Anterior cingulate cortex (tissue), 58 donors: ENCODE results near the gene RIC3.
"Not testable (repeated sequence)": the region's sequence is repeated elsewhere in the genome, so short reads cannot be mapped to it uniquely, and the experiment has no call there.

Experiments
- DNase-seq, 58 donors: peaks; one replicate each; lab custom pipeline; 2025; lab: John Stamatoyannopoulos, UW

Gene RIC3

DNA sequence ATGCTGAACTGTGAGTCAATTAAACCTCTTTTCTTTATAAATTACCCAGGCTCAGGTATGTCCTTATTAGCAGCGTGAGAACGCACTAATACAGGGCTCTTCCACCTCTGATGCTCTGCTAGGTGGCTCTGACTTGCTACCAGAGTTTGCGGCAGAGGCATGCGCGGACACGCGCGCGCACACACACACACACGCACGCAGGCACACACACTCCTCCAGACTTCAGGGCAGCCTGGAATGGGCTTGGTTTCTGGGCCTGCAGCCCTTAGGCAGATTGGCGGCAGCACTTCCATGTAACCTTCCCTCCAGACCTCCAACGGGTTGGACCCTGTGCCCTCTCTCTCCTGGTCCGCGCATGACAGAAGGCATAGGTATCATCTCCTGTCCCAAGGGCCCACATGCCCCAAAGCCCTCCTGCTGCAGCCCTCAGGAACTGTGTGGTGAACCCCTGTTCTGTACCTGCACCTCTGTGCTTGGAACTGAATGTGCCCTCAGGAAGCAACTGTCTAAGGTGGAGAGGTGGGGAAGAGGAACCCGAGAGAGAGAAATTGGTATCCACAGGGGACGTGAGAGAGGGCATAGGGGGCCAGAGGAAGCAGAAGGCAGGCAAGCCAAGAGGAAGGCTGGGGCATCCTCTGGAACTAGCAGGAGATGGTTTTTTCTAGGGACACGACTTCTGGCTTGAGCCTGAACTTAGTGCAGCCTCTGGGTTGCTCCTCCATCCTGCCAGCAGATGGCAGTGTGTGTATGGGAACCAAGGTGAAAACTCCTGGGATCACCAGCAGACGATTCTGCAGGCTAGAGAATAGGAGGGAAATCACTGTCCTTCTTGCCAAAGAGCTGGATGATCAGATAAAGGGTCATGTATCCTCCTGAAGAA lies 23.4 kb upstream of the RIC3 start:
- DNase-seq, result peak in 54 of 58 donors; percentile 7 to 78 (median 48)

DNA sequence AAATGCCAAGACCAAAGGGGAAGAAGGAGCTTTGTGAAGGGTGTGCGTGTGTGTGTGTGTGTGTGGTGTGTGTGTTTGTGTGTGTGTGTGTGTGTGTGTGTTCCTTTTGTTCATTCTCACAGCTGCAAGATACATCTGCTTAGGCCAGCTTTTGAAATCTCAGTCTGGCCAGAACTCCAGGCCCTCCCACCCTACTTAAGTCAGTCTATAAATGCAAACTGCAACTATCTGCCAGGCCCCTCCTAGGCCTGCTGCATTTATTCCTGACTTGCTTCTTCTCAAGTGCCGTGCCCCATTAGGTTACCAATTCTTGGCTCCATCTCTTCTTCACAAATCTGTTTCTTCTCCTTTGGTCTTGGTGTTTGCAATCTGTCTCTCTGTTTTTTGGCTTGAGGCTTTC lies 21.6 kb upstream of the RIC3 start:
- DNase-seq, result no peak

DNA sequence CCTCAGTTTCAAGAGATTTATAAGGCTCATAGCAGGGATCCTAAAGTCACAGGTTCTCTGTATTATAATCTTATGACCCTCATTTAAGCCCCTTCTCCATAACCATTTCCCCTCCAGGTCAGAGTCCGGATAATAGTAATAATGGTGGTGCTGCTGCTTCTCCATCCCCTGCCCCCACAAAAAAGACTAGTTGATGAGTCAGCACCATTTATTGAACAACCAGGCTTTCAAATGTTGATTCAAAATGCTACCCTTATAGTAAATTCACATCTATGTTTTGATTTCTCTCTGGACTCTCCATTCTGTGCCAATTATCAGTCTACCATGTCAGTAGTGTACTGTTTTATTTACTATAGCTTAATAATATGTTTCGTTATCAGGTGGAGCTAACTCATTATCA lies 17.6 kb upstream of the RIC3 start:
- DNase-seq, result no peak

DNA sequence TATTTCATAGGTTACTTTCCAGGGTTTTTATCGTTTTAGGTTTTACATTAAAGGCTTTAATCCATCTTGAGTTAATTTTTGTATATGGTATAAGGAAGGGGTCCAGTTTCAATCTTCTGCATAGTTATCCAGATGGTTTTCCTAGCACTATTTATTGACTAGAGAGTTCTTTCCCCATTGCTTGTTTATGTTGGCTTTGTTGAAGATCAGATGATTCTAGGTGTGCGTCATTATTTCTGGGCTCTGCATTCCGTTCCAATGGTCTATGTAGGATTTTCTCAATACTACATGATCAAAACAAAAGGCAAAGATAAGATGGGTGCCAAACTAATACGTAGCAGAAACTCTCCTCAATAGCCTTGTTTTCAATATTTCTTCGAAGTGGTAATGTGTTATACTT lies 14.3 kb upstream of the RIC3 start:
- no peak for DNase-seq

DNA sequence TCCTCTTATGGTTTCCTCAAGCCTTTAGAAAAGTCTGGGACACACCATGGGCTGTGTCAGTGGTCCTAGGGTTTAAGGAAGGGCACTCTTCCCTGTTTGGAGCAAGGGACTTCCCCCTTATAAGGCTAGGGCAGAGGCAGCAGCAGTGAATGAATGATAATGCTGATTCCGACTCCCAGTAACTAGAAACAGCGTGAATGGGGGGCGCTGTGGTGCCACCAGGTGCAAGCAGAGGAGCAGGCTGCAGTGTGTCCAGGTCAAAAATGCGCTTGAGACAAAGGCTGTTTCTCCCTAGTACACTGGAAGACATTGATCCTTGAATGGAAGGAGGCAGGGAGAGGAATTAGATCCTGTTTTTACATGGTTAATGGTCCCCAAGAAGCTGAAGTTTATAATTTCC lies 11.6 kb upstream of the RIC3 start:
- no peak for DNase-seq

DNA sequence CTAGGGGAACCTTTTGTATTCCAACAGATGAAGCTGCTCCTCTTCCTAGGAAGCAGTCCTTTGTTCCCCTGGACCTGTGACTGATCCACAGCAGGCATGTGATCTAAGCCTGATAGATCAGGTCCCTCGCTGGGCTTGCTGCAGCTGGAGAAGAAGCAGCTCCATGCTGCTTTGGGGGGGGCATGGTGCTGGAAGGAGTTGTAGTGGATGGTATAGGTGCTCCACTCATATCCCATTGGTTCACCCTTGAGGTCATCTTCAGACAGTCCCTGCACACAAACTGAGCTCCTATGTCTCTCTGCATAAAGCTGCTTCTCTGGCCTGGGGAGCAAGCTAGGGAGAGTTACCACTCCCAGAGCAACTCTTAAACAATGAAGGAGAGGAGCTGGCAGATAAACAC lies 9.5 kb upstream of the RIC3 start:
- DNase-seq, result no peak

DNA sequence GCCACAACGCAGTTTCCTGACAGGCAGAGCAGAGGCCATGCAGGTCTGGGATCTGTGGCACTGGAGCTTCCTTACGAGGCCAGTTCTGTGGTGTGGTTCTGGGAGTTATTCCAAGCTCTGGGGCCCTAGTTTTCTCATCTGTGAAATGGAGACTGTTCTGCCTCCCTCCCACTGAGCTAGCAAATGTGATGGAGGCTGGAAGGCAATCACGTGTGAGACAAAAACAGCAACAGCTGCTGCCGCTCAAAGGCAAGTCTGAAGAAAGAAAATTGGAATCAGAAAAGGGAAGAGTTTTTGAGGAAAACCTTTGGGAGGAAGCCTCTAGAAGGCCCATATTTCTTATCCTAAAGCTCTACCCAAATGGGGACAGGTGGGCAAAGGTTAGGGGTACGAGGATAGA lies 8.3 kb upstream of the RIC3 start:
- DNase-seq, result no peak

DNA sequence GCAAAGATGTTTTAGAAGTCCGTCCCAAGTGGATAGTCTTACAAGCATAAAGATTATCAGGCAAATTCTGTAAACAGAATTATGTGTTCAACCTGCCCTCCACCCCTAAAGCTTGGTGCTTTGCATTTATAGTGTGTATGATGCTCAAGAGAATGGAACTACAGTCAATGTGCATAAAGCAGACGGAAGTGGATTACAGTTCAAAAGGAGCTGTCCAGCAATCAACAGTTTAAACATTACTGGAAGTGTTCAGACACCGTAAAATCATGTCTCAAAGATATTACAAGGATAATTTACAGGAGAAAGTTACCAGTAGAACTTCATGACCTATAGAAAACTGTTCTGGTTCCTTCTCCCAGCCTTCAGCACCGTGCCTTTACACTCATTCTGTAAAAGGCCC lies 1.0 kb downstream of the RIC3 start:
- DNase-seq, result no peak

DNA sequence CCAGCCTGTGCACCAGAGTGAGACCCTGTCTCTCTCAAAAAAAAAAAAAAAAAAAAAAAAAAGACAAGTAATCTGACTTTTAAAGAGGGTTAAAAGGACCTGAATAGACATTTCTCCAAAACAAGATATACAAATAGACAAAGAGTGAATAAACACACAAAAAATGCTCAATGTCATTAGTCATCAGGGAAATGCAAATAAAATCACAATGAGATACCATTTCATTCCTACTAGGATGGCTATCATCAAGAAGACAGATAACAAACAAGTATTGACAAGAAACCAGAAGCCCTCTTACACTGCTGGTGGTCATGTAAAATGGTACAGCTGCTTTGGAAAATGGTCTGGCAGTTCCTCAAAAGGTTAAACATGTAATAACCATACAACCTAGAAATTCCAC lies 4.1 kb downstream of the RIC3 start:
- DNase-seq, result no peak

DNA sequence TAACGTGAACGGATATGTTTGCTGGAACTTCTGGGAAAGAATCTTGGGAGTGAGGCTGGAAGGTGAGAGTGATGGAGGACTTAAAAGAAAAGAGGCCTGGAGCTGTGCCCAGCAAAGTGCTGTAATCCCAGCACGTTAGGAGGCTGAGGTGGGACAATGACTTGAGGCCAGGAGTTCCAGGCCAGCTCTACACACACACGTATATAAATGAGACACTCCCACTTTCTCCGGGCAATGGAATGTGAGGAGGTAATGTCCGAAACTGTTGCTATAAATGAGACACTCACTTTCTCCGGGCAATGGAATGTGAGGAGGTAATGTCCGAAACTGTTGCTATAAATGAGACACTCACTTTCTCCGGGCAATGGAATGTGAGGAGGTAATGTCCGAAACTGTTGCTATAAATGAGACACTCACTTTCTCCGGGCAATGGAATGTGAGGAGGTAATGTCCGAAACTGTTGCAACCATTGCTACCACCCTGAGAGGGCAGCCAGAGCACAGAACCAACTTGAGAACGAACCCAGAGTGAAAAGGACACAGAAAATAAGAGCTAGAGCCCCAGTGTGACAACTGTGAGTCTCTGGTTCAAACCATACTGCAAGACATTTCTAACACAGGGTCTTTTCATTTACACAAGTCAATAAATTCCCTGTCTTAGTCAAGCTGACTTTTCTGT lies 7.1 kb downstream of the RIC3 start:
- not testable (repeated sequence) for DNase-seq

DNA sequence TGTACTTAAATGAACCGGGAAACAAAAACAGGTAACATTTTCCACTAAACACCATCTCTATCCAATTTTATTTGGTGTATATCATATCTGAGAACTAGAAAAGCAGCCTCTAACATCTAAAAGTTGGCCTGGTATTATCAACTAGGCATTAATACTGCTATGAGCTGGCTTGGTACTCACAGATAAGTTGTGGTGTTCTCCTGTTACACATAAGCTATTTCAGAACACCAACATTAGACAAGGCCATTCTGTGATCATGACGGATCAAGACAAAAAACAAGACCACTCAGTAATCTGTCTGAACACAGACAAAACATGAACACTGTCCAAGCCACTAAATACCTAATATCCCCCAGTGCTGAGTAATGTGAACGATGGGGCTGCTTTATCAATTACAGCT lies 11.9 kb downstream of the RIC3 start:
- no peak for DNase-seq

DNA sequence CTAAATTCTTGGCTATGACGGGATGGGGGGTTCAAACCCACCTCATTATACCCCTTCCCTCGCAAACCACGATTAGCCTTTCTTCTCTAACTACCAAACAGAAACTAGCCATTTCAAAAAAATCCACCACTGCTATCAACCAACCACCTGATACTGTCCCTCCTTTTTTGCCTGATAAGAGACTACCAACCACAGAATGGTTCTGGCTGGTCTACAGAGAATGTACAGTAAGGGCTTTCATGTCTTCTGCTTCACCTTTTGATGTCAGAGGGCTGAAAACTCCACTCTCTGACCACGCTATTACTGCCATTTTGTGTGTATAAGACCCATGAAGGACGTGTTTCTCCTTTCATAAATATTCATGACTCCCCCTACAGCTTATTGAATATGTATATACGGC lies 19.1 kb downstream of the RIC3 start:
- DNase-seq, result no peak

DNA sequence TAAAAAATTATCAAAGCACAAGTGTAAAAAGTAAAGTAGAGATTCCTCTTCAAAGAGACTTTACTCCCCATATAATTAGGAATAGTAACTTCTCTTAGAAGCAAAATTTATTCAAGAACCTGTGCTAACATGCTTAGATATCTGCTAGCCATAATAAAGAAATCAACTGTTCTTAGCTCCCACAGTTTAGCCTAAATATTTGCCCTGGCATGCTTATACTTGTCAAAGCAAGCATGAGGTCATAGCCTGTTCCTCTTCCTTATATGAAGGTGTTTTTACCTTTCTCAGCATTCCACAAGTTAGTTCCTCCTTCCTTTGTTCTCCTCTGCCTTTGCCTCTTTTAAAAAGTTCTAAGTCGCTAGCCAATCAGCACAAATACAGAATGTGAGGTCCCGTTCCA lies 30.3 kb downstream of the RIC3 start:
- no peak for DNase-seq

DNA sequence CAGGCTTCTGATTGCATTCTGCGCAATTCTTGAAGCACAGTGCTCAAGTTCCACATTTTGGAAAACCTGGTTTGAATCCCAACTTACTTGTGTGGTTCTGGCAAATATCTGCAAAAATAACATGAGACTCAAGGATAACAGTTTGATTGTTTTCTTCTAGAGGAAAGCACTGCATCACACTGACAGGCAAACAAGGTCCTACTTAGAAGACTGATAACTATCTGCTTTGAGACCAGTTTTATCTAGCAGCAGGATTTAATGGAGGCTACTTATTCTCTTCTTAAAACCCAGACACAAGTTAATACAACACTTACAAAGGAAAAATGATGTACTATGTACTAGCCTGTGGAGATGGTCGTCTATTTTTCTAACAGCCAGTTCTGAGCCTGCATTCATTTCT lies 41.4 kb downstream of the RIC3 start:
- DNase-seq, result no peak

DNA sequence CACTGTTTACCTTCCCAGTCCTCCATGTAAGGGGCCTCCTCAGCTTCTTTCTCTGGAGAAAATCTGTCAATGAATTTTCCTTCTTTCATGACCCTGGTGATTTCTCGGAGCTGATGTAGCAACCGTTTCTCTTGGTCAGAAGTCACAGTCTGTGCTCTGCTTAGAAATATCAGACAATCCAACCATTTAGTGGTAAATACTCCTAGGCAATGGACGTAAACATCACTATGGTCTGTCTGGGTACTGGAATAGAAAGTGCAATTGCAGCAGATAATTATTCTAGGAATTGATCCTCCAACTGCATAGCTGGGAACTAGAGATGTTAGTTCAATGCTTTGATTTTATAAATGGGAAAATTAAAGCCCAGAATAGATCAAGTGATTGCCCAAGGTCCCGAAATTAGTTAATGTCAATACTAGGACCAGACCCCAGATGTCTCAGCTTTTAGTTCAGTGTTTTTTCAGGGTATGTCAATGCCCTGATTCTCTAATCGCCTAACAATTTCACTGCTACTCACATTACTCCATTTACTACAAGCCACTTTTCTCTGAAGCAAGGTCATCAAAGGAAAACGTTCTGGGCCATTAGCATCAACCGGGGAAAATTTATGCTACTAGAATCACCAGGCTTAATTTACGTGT lies 42.1 kb downstream of the RIC3 start:
- no peak for DNase-seq

DNA sequence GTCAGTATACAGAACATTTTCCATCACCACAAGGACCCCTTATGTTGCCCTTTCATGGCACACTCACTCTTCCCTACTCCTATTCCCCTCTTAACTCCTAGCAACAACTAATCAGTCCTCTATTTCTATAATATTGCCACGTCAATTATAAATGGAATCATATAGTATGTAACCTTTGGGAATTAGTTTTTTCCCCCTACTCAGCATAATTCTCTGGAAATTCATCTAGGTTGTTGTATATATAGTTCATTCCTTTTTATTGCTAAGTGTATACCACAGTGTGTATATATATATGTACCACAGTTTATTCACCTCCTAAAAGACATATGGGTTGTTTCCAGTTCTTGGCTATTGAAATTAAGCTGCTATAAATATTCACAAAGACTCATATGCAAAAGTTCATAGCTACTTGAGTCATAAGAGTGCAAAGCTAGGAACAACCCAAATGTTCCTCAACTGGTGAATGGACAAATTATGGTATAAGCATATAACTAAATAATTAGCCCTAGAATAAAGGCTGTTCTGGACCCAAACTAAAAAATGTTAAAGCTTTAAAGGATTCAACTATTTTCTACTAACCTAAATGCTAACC lies 46.6 kb downstream of the RIC3 start:
- no peak for DNase-seq

DNA sequence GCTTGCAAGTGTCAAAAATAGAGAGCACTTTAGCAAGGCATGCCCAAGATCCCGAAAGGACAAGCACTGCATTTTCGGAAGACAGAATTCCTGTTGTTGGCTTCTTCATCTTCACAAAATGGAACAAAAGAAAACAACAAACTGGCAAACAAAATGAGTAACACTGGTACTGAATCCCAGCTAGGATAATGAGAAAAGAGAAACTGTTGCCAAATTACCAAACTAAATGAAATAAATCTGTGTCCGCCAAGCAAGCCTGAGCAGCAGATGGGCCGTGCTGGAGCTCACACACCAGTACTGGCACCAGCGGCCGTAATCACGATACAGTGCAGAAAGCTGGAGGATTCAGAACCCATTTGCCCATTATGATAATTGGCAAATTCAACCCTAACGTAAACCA lies 57.2 kb downstream of the RIC3 start:
- peak in 25 of 58 donors; percentile 12 to 74 (median 43) for DNase-seq

DNA sequence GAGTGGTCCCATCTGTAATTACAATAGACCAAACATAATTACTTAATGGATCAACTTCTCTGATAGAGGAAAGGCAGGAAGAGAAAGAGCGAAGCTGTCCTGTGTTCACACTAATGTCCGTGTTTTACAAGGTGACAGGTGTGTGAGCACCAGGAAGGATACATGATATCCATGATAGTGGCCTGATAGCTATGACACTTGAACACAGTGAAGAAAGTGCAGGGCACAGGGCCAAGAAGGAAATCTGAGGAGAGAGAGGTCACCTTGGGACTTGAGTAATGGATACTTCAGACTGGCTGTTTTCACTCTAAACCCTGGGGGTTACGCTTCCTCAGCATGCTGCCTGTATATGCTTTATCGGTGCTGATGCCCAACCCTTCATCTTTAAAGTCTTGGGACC lies 58.4 kb downstream of the RIC3 start:
- DNase-seq, result no peak

DNA sequence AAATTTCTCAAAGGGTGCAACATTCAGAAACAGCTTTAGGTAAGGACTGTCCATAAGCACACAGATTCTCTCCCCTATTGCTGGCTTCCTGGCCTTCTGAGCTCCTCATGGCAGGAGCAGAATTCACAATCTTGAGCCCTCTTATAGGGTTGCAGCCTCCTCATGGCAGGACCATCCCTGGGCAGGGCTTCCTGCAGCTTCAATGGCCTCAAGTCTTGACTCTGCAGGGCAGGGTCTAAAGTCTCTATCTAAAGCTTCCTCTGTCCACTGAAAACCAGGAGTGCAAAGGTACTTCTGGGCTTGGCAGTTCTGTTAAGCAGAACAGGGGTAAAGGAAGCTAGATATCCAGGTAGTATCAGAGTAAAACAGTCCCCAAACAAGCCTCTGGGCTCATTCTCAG lies 59.1 kb downstream of the RIC3 start:
- DNase-seq, result no peak

DNA sequence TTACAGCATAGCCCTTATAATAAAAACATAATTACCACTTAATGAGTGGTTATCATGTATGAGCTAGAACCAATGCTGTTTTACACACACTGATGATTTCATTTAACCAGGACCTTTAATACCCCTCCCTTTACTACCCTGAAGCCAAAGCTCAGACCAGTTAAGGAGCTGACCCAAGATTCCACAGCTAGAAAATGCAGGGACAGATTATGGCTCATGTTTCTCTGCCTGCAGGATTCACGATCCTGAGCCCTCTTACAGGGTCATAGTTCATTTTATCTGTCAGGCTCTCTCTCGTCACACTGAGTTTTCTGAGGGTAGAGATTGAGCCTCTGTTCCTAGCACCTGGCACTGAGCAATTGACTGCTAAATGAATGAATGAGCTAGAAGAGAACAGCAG lies 60.4 kb downstream of the RIC3 start:
- DNase-seq, result no peak

DNA sequence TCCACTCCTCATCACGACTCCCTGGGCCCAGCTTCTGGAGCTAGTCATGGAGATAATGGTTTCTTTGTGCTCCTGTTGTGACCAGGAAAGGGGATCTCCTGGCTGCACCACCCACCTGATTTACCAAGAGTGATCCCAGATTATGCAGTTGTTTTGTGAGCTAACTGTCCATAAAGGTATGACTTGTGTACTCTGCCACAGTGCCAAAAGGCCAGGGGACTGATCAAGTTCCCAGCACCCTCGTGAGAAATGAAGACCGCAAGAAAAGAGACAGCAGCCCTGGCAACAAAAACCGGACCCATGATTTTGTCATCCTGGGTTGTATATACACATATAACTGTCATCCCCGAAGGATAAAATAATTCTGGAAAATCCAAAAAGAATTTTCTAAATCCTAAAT lies 61.2 kb downstream of the RIC3 start:
- DNase-seq, result no peak
